Measurements from ENCODE around the gene INPP5K.

Gene INPP5K

GRCh38 chr17:1485423-1486376 is 30.7 kb downstream of the INPP5K start:
- peak; percentile 47 to 70 (median 52) for DNase-seq

GRCh38 chr17:1484676-1485422 is 31.6 kb downstream of the INPP5K start:
- peak in 4 of 5 experiments; percentile 41 to 64 (median 51) for DNase-seq

- DNase-seq = no peak
Measured at GRCh38 chr17:1484060-1484535, 32.3 kb downstream of the INPP5K start.

GRCh38 chr17:1482680-1483079 is 33.7 kb downstream of the INPP5K start:
- no peak for DNase-seq

GRCh38 chr17:1481736-1482135 is 34.7 kb downstream of the INPP5K start:
- DNase-seq = no peak

- DNase-seq = no peak
Measured at GRCh38 chr17:1480747-1481465, 35.5 kb downstream of the INPP5K start.

GRCh38 chr17:1478418-1478817 is 38.0 kb downstream of the INPP5K start:
- no peak for DNase-seq

GRCh38 chr17:1475321-1475854 is 41.0 kb downstream of the INPP5K start:
- DNase-seq = no peak

- DNase-seq = no peak
Measured at GRCh38 chr17:1474402-1475189, 41.8 kb downstream of the INPP5K start.

- DNase-seq = peak in 1 of 5 experiments; percentile 63
Measured at GRCh38 chr17:1473841-1474240, 42.6 kb downstream of the INPP5K start.

- peak in 1 of 5 experiments; percentile 35 for DNase-seq
Measured at GRCh38 chr17:1473170-1473569, 43.2 kb downstream of the INPP5K start.

GRCh38 chr17:1471911-1472821 is 44.2 kb downstream of the INPP5K start:
- no peak for DNase-seq

GRCh38 chr17:1471490-1471889 is 44.9 kb downstream of the INPP5K start:
- no peak for DNase-seq

GRCh38 chr17:1470755-1471462 is 45.5 kb downstream of the INPP5K start:
- DNase-seq = no peak

GRCh38 chr17:1470071-1470754 is 46.2 kb downstream of the INPP5K start:
- no peak for DNase-seq

- DNase-seq = no peak
Measured at GRCh38 chr17:1469231-1469852, 47.1 kb downstream of the INPP5K start.

- no peak for DNase-seq
Measured at GRCh38 chr17:1467898-1468492, 48.4 kb downstream of the INPP5K start.

GRCh38 chr17:1467258-1467657 is 49.2 kb downstream of the INPP5K start:
- DNase-seq = no peak
